GM08714 (cell line): ENCODE results near the gene BUD31.

Experiments used
- H3K4me3 ChIP-seq: fragments of 200-500 bp; sonication (Bioruptor generic); 2 replicates; pipeline ENCODE4 v1.5.1; 2014; ENCODE audit warnings: mild to moderate bottlenecking, low read length, inconsistent platforms
- ZNF274 ChIP-seq: IDR thresholded peaks from 2 replicates; pipeline ENCODE4 v1.6.1; 2012; ENCODE audit warnings: mild to moderate bottlenecking, low read depth, low read length

BUD31 gene

GRCh38 chr7:99387912-99388311, 20.9 kb upstream of the BUD31 start:
- TF ChIP-seq ZNF274 = no peak
- H3K4me3 ChIP-seq = no peak overlapping the region

- H3K4me3 ChIP-seq = no peak overlapping the region
- no peak for TF ChIP-seq ZNF274
These were observed 19.0 kb upstream of the BUD31 start for GRCh38 chr7:99389772-99390171.

- no peak for TF ChIP-seq ZNF274
These were observed 17.7 kb upstream of the BUD31 start for GRCh38 chr7:99390941-99391602.

GRCh38 chr7:99392046-99392445, 16.7 kb upstream of the BUD31 start:
- H3K4me3 ChIP-seq = no peak overlapping the region
- TF ChIP-seq ZNF274 = no peak

More at GRCh38 chr7:99390941-99391602, 17.7 kb upstream of the BUD31 start:
- H3K4me3 ChIP-seq = no peak overlapping the region

- no peak overlapping the region; the same call in 1 of the 2 replicates for H3K4me3 ChIP-seq
- TF ChIP-seq ZNF274 = no peak
These were observed 16.0 kb upstream of the BUD31 start for GRCh38 chr7:99392659-99393354.

- no peak for TF ChIP-seq ZNF274
These were observed 15.2 kb upstream of the BUD31 start for GRCh38 chr7:99393355-99394187.

GRCh38 chr7:99394188-99394502, 14.6 kb upstream of the BUD31 start:
- no peak overlapping the region for H3K4me3 ChIP-seq
- TF ChIP-seq ZNF274 = no peak

More at GRCh38 chr7:99393355-99394187, 15.2 kb upstream of the BUD31 start:
- no peak overlapping the region for H3K4me3 ChIP-seq

- TF ChIP-seq ZNF274 = no peak
These were observed 13.0 kb upstream of the BUD31 start for GRCh38 chr7:99395616-99396327.

GRCh38 chr7:99396418-99397296, 12.1 kb upstream of the BUD31 start:
- no peak for TF ChIP-seq ZNF274
- H3K4me3 ChIP-seq = no peak overlapping the region

More at GRCh38 chr7:99395616-99396327, 13.0 kb upstream of the BUD31 start:
- no peak overlapping the region for H3K4me3 ChIP-seq

GRCh38 chr7:99397297-99397983, 11.3 kb upstream of the BUD31 start:
- no peak overlapping the region for H3K4me3 ChIP-seq
- no peak for TF ChIP-seq ZNF274

- no peak for TF ChIP-seq ZNF274
- H3K4me3 ChIP-seq = no peak overlapping the region
These were observed 9.8 kb upstream of the BUD31 start for GRCh38 chr7:99398891-99399445.

GRCh38 chr7:99399597-99399996, 9.2 kb upstream of the BUD31 start:
- no peak for TF ChIP-seq ZNF274
- no peak overlapping the region for H3K4me3 ChIP-seq
